SK-N-SH treated with all-trans-retinoic acid at 6 μM for 48 hours (cell line): Measurements from ENCODE around the gene MT1M.

Experiments
- ATAC-seq: fragments of 200-7000 bp; cut with Tn5 transposase; 3 replicates; pipeline ENCODE4 v1.9.1; 2020; ENCODE audit warnings: mild to moderate bottlenecking, moderate library complexity
- ARNTL ChIP-seq: fragments of 450-650 bp; formaldehyde crosslinking; IDR thresholded peaks from 2 replicates; pipeline ENCODE4 v1.5.0; 2020; ENCODE audit warnings: low read depth, mild to moderate bottlenecking, moderate library complexity, borderline replicate concordance
- BACH2 ChIP-seq: fragments of 250-450 bp; sonication (Bioruptor Pico); IDR thresholded peaks from 2 replicates; pipeline ENCODE4 v1.9.0; 2021; ENCODE audit warnings: mild to moderate bottlenecking, borderline replicate concordance
- CSDC2 ChIP-seq: fragments of 250-450 bp; sonication (Bioruptor Pico); IDR thresholded peaks from 2 replicates; pipeline ENCODE4 v1.5.0; 2020; ENCODE audit warnings: mild to moderate bottlenecking, moderate library complexity
- ESRRG ChIP-seq: fragments of 250-450 bp; sonication (Bioruptor Pico); IDR thresholded peaks from 2 replicates; pipeline ENCODE4 v1.6.1; 2021; ENCODE audit warnings: mild to moderate bottlenecking
- GLIS3 ChIP-seq: fragments of 250-450 bp; sonication (Bioruptor Pico); IDR thresholded peaks from 2 replicates; pipeline ENCODE4 v1.5.0; 2020; ENCODE audit warnings: mild to moderate bottlenecking, moderate library complexity
- ISL1 ChIP-seq: fragments of 250-450 bp; sonication (Bioruptor Pico); IDR thresholded peaks from 2 replicates; pipeline ENCODE4 v2.1.2; 2022; ENCODE audit warnings: mild to moderate bottlenecking, moderate library complexity
- OSR1 ChIP-seq: fragments of 250-450 bp; sonication (Bioruptor Pico); IDR thresholded peaks from 2 replicates; pipeline ENCODE4 v1.8.0; 2022; ENCODE audit warnings: moderate library complexity, mild to moderate bottlenecking, inconsistent platforms
- PPARA ChIP-seq: fragments of 250-450 bp; sonication (Bioruptor Pico); IDR thresholded peaks from 2 replicates; pipeline ENCODE4 v1.5.0; 2020; ENCODE audit warnings: mild to moderate bottlenecking, borderline replicate concordance
- RARB ChIP-seq: fragments of 250-450 bp; sonication (Bioruptor Pico); IDR thresholded peaks from 2 replicates; pipeline ENCODE4 v1.8.0; 2021; ENCODE audit warnings: mild to moderate bottlenecking, moderate library complexity
- SNAI2 ChIP-seq: fragments of 250-450 bp; sonication (Bioruptor Pico); IDR thresholded peaks from 2 replicates; pipeline ENCODE4 v1.5.0; 2020; ENCODE audit warnings: mild to moderate bottlenecking, moderate library complexity
- TCF4 ChIP-seq: fragments of 250-450 bp; sonication (Bioruptor Pico); IDR thresholded peaks from 2 replicates; pipeline ENCODE4 v1.8.0; 2021; ENCODE audit warnings: mild to moderate bottlenecking, moderate library complexity, borderline replicate concordance
- TOX ChIP-seq: fragments of 250-450 bp; sonication (Bioruptor Pico); IDR thresholded peaks from 2 replicates; pipeline ENCODE4 v1.8.0; 2021; ENCODE audit warnings: mild to moderate bottlenecking, moderate library complexity, borderline replicate concordance
- ZC3H10 ChIP-seq: fragments of 250-450 bp; sonication (Bioruptor Pico); IDR thresholded peaks from 2 replicates; pipeline ENCODE4 v1.5.1; 2021; ENCODE audit warnings: mild to moderate bottlenecking, moderate library complexity
- ZFP3 ChIP-seq: fragments of 250-450 bp; sonication (Bioruptor Pico); IDR thresholded peaks from 2 replicates; pipeline ENCODE4 v1.5.0; 2020; ENCODE audit warnings: mild to moderate bottlenecking, moderate library complexity
- ZNF565 ChIP-seq: fragments of 450-650 bp; formaldehyde crosslinking; conservative IDR thresholded peaks from 2 replicates; pipeline ENCODE4 v1.5.0; 2020; ENCODE audit warnings: low read depth, mild to moderate bottlenecking, moderate library complexity
- ZNF70 ChIP-seq: fragments of 450-650 bp; formaldehyde crosslinking; IDR thresholded peaks from 2 replicates; pipeline ENCODE4 v1.5.0; 2020; ENCODE audit warnings: mild to moderate bottlenecking, moderate library complexity
- ZNF8 ChIP-seq: fragments of 450-650 bp; formaldehyde crosslinking; IDR thresholded peaks from 2 replicates; pipeline ENCODE4 v1.5.0; 2020; ENCODE audit warnings: mild to moderate bottlenecking, moderate library complexity
- TF ChIP-seq, protein P1 (sequence below): fragments of 250-450 bp; sonication (Bioruptor Pico); IDR thresholded peaks from 2 replicates; pipeline ENCODE4 v1.5.1; 2021; ENCODE audit warnings: mild to moderate bottlenecking, moderate library complexity
- TF ChIP-seq, protein P2 (sequence below): fragments of 250-450 bp; sonication (Bioruptor Pico); IDR thresholded peaks from 2 replicates; pipeline ENCODE4 v1.5.1; 2020; ENCODE audit warnings: low read depth, mild to moderate bottlenecking, moderate library complexity
- TF ChIP-seq, protein P3 (sequence below): fragments of 250-450 bp; sonication (Bioruptor Pico); IDR thresholded peaks from 2 replicates; pipeline ENCODE4 v1.5.0; 2020; ENCODE audit warnings: mild to moderate bottlenecking, moderate library complexity
- TF ChIP-seq, protein P4 (sequence below): fragments of 250-450 bp; sonication (Bioruptor Pico); IDR thresholded peaks from 2 replicates; pipeline ENCODE4 v1.8.0; 2021; ENCODE audit warnings: low read depth, mild to moderate bottlenecking, moderate library complexity, borderline replicate concordance

The MT1M gene

DNA sequence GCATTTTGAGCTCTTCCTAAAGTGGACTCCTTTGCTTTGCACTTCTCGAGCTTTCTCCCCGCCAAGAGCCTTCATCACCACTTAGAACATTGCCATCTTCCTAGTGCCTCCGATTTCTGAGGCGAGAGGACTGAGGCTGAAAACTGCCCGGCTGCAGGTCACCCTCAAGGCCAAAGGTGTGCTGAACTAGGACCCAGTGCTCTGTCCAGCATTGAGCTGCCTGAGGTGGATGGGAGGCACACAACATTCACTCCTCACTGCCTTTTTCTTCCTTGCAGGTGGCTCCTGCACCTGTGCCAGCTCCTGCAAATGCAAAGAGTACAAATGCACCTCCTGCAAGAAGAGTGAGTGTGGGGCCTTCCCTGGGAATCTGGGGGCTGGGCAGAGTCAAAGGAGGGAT is 11.4 kb downstream of the MT1M start:
- no peak for ATAC-seq
- TF ChIP-seq ISL1 (CRISPR knock-in tag) (no peak), TOX (CRISPR knock-in tag) (no peak), RARB (CRISPR knock-in tag) (no peak), CSDC2 (CRISPR knock-in tag) (no peak), GLIS3 (no peak), ZNF70 (CRISPR knock-in tag) (no peak), ARNTL (CRISPR knock-in tag) (no peak), ZNF565 (no peak), ZNF8 (no peak), ZFP3 (CRISPR knock-in tag) (no peak), PPARA (CRISPR knock-in tag) (no peak), ZC3H10 (CRISPR knock-in tag) (no peak), SNAI2 (CRISPR knock-in tag) (no peak), TCF4 (CRISPR knock-in tag) (no peak)
- TF ChIP-seq, protein P1, sequence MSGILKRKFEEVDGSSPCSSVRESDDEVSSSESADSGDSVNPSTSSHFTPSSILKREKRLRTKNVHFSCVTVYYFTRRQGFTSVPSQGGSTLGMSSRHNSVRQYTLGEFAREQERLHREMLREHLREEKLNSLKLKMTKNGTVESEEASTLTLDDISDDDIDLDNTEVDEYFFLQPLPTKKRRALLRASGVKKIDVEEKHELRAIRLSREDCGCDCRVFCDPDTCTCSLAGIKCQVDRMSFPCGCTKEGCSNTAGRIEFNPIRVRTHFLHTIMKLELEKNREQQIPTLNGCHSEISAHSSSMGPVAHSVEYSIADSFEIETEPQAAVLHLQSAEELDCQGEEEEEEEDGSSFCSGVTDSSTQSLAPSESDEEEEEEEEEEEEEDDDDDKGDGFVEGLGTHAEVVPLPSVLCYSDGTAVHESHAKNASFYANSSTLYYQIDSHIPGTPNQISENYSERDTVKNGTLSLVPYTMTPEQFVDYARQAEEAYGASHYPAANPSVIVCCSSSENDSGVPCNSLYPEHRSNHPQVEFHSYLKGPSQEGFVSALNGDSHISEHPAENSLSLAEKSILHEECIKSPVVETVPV (CRISPR knock-in tag) = no peak
- TF ChIP-seq, protein P2, sequence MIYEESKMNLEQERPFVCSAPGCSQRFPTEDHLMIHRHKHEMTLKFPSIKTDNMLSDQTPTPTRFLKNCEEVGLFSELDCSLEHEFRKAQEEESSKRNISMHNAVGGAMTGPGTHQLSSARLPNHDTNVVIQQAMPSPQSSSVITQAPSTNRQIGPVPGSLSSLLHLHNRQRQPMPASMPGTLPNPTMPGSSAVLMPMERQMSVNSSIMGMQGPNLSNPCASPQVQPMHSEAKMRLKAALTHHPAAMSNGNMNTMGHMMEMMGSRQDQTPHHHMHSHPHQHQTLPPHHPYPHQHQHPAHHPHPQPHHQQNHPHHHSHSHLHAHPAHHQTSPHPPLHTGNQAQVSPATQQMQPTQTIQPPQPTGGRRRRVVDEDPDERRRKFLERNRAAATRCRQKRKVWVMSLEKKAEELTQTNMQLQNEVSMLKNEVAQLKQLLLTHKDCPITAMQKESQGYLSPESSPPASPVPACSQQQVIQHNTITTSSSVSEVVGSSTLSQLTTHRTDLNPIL (CRISPR knock-in tag) = no peak
- TF ChIP-seq, protein P3, sequence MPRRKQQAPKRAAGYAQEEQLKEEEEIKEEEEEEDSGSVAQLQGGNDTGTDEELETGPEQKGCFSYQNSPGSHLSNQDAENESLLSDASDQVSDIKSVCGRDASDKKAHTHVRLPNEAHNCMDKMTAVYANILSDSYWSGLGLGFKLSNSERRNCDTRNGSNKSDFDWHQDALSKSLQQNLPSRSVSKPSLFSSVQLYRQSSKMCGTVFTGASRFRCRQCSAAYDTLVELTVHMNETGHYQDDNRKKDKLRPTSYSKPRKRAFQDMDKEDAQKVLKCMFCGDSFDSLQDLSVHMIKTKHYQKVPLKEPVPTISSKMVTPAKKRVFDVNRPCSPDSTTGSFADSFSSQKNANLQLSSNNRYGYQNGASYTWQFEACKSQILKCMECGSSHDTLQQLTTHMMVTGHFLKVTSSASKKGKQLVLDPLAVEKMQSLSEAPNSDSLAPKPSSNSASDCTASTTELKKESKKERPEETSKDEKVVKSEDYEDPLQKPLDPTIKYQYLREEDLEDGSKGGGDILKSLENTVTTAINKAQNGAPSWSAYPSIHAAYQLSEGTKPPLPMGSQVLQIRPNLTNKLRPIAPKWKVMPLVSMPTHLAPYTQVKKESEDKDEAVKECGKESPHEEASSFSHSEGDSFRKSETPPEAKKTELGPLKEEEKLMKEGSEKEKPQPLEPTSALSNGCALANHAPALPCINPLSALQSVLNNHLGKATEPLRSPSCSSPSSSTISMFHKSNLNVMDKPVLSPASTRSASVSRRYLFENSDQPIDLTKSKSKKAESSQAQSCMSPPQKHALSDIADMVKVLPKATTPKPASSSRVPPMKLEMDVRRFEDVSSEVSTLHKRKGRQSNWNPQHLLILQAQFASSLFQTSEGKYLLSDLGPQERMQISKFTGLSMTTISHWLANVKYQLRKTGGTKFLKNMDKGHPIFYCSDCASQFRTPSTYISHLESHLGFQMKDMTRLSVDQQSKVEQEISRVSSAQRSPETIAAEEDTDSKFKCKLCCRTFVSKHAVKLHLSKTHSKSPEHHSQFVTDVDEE (CRISPR knock-in tag) = no peak
- TF ChIP-seq, all 23 proteins: peak for 0

DNA sequence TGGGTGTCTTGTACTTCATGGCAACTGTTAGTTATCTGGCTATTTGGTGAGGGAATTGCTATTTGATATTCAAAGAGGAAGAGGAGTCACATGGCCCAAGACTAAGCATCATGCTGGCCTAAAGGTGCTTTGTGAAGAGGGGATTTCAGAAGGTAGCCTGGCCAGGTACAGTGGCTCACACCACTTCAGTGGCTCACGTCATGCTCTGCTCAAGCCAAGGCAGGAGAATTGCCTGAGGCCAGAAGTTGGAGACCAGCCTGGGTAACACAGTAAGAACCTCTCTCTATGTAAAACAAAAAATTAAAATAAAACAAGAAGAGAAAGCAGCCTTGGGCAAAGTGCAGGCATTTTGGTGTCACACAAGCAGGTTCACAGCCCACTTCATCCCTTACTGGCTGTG is 12.9 kb downstream of the MT1M start:
- TF ChIP-seq, protein P2 (CRISPR knock-in tag) = no peak
- no peak for TF ChIP-seq ISL1 (CRISPR knock-in tag)
- no peak for TF ChIP-seq ESRRG (CRISPR knock-in tag)
- ATAC-seq = no peak

DNA sequence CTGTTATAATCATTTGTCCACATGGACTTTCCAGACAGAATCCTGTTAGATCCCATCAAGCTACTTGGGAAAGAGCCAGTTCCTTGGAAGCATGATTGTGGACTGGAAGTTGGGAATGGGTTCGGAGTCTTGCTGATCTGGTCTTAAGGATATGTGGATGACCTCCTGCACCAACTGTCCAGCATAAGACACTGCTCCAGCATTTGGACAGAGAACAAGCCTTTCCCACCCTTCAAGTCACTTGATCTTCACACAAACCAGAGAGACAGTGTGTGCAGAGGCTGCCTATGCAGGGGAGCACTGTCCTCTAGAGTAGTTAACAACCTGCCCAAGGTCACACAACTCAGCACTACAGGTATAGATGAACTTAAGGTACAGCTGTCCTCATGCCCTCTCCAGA is 13.4 kb downstream of the MT1M start:
- ATAC-seq = no peak
- TF ChIP-seq, protein P2 (CRISPR knock-in tag) = no peak
- TF ChIP-seq ZNF70 (CRISPR knock-in tag) = no peak
- TF ChIP-seq BACH2 (CRISPR knock-in tag) = no peak
- no peak for TF ChIP-seq ARNTL (CRISPR knock-in tag)
- no peak for TF ChIP-seq PPARA (CRISPR knock-in tag)
- no peak for TF ChIP-seq CSDC2 (CRISPR knock-in tag)
- TF ChIP-seq, protein P1 (CRISPR knock-in tag) = no peak
- TF ChIP-seq OSR1 (CRISPR knock-in tag) = no peak
- TF ChIP-seq, protein P4, sequence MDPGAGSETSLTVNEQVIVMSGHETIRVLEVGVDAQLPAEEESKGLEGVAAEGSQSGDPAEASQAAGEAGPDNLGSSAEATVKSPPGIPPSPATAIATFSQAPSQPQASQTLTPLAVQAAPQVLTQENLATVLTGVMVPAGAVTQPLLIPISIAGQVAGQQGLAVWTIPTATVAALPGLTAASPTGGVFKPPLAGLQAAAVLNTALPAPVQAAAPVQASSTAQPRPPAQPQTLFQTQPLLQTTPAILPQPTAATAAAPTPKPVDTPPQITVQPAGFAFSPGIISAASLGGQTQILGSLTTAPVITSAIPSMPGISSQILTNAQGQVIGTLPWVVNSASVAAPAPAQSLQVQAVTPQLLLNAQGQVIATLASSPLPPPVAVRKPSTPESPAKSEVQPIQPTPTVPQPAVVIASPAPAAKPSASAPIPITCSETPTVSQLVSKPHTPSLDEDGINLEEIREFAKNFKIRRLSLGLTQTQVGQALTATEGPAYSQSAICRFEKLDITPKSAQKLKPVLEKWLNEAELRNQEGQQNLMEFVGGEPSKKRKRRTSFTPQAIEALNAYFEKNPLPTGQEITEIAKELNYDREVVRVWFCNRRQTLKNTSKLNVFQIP (CRISPR knock-in tag) = no peak
- TF ChIP-seq ZNF8 = no peak
- TF ChIP-seq SNAI2 (CRISPR knock-in tag) = no peak
- TF ChIP-seq, protein P3 (CRISPR knock-in tag) = no peak
- no peak for TF ChIP-seq ZC3H10 (CRISPR knock-in tag)
